ENCODE data around the gene HHIPL2.

HHIPL2 gene

DNA sequence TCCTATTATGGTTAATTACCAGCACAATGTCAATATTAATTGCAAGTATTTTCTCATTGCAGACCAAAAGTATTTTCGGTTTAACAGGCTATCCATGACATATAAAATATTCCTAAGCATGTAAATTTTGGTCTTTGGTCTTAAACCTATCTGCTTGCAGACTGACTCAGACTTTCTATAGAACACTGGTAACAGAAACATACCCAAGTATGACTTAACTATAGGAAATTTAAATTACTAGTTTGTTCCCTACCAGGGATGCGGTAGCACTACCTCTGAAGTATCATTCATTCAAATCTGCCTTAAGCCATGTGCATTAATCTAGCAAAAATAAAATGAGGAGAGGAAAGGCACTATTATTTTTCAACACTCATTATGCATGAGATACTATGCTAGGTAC is 38.9 kb upstream of the HHIPL2 start:
- DNase-seq (ENCODE audit: low read depth), result no peak
- TF ChIP-seq, protein P1, sequence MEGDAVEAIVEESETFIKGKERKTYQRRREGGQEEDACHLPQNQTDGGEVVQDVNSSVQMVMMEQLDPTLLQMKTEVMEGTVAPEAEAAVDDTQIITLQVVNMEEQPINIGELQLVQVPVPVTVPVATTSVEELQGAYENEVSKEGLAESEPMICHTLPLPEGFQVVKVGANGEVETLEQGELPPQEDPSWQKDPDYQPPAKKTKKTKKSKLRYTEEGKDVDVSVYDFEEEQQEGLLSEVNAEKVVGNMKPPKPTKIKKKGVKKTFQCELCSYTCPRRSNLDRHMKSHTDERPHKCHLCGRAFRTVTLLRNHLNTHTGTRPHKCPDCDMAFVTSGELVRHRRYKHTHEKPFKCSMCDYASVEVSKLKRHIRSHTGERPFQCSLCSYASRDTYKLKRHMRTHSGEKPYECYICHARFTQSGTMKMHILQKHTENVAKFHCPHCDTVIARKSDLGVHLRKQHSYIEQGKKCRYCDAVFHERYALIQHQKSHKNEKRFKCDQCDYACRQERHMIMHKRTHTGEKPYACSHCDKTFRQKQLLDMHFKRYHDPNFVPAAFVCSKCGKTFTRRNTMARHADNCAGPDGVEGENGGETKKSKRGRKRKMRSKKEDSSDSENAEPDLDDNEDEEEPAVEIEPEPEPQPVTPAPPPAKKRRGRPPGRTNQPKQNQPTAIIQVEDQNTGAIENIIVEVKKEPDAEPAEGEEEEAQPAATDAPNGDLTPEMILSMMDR (conservative IDR thresholded peaks at IDR 0.05; ENCODE audit: control insufficient read depth, insufficient read depth, low read depth, low read length), result no peak
- H3K4me3 ChIP-seq (ENCODE audit: control insufficient read depth, low read depth, low read length), result no peak overlapping the region

GRCh38 chr1:222583079-222583478 is 35.2 kb upstream of the HHIPL2 start:
- H3K4me3 ChIP-seq (ENCODE audit: control insufficient read depth, low read depth, low read length), result no peak overlapping the region
- TF ChIP-seq, protein P1 (conservative IDR thresholded peaks at IDR 0.05; ENCODE audit: control insufficient read depth, insufficient read depth, low read depth, low read length), result no peak
- no peak for DNase-seq (ENCODE audit: low read depth)

DNA sequence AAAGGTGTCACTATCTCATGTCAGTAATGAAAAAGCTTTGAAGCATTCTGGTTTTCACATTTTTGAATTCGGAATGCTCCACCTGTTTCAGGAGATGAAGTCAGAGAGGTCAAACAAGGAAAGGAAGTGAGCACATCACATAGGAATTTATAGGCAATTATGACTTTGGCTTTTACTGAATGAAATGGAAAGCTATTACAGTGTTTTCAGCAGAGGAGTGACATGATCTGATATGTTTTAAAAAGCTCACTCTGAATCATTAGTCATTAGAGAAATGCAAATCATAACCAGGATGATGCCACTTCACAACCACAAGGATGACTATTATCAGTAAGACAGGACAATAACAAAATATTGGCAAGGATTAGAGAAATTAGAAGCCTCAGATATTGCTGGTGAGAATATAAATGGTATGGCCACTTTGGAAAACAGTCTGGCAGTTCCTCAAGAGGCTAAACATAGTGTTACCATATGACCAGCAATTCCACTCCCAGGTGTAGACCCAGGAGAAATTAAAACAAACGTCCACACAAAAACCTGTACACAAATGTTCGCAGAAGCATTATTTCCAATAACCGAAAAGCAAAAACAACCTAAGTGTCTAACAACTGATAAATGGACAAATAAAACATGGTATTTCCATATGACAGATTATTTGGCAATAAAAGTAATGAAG is 34.3 kb upstream of the HHIPL2 start:
- peak; percentile 62 for DNase-seq (ENCODE audit: low read depth)

GRCh38 chr1:222579316-222579715 is 31.4 kb upstream of the HHIPL2 start:
- no peak overlapping the region for H3K4me3 ChIP-seq (ENCODE audit: control insufficient read depth, low read depth, low read length)
- no peak for DNase-seq (ENCODE audit: low read depth)
- TF ChIP-seq, protein P1 (conservative IDR thresholded peaks at IDR 0.05; ENCODE audit: control insufficient read depth, insufficient read depth, low read depth, low read length), result no peak

More for the DNA sequence above, 34.3 kb upstream of the HHIPL2 start:
- no peak overlapping the region for H3K4me3 ChIP-seq (ENCODE audit: control insufficient read depth, low read depth, low read length)
- TF ChIP-seq, protein P1 (conservative IDR thresholded peaks at IDR 0.05; ENCODE audit: control insufficient read depth, insufficient read depth, low read depth, low read length), result no peak

DNA sequence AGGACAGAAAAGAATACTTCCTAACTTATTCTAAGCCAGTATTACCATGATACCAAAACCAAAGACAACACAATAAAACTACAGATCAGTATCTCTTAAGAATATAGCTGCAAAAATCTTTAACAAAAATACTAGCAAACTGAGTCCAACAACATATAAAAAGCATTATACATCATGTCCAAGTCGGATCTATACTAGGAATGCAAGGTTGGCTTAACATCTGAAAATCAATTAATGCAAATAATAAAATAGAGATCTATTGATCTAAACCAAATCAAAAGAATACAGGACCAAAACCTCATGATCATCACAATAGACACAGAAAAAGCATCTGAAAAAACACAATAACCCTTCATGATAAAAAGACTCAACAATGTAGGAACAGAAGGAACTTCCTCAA is 22.9 kb upstream of the HHIPL2 start:
- no peak overlapping the region for H3K4me3 ChIP-seq (ENCODE audit: control insufficient read depth, low read depth, low read length)
- TF ChIP-seq, protein P1 (conservative IDR thresholded peaks at IDR 0.05; ENCODE audit: control insufficient read depth, insufficient read depth, low read depth, low read length), result no peak
- no peak for DNase-seq (ENCODE audit: low read depth)

GRCh38 chr1:222561656-222562055 is 13.8 kb upstream of the HHIPL2 start:
- H3K4me3 ChIP-seq (ENCODE audit: control insufficient read depth, low read depth, low read length), result no peak overlapping the region
- DNase-seq (ENCODE audit: low read depth), result no peak
- TF ChIP-seq, protein P1 (conservative IDR thresholded peaks at IDR 0.05; ENCODE audit: control insufficient read depth, insufficient read depth, low read depth, low read length), result no peak
